H1 (cell line): ENCODE results near the gene MARCHF2. TPM values are rescaled to one million over a fixed set of nuclear protein-coding genes. Genes with fewer than 3 reads are reported as not detected.

Experiments used
- CTCF ChIA-PET: fragments of 300-600 bp; sonication (Branson Sonifier 250); formaldehyde crosslinking; loops from one replicate; lab custom pipeline; 2021; ENCODE audit not compliant: partially characterized antibody; lab: Charles Lee
- POLR2A ChIA-PET: fragments of 300-600 bp; sonication (Branson Sonifier 250); formaldehyde crosslinking; loops from one replicate; lab custom pipeline; 2021; ENCODE audit warnings: inconsistent platforms; ENCODE audit not compliant: partially characterized antibody; lab: Charles Lee
- DNase-seq, 2 experiments: peaks; one replicate each; pipeline versions ENCODE4 v3.0.0 to v3.0.0-alpha.2; 2010 to 2022; ENCODE audit warnings: low spot score in 2 of 2, low read depth in 1 of 2, mixed read lengths in 1 of 2
- FAIRE-seq: peaks from 2 replicates; lab custom pipeline; 2011; peaks lifted over from hg19 to GRCh38; lab: Jason Lieb, UNC
- H2AFZ ChIP-seq: 2 replicates; pipeline ENCODE4 v1.8.1; 2012; ENCODE audit warnings: low read length, inconsistent platforms
- H2AK5ac ChIP-seq: 2 replicates; pipeline ENCODE4 v1.6.1; 2013; ENCODE audit warnings: low read depth, low read length
- H2BK120ac ChIP-seq: replicated peaks from 2 replicates; pipeline ENCODE3; 2013; ENCODE audit warnings: low read depth, low read length, inconsistent platforms
- H2BK12ac ChIP-seq: 2 replicates; pipeline ENCODE4 v1.6.1; 2013; ENCODE audit warnings: low read depth, low read length
- H2BK15ac ChIP-seq: 2 replicates; pipeline ENCODE4 v1.6.1; 2013; ENCODE audit warnings: low read length
- H2BK20ac ChIP-seq: 2 replicates; pipeline ENCODE4 v1.6.1; 2013; ENCODE audit warnings: low read length
- H2BK5ac ChIP-seq: 2 replicates; pipeline ENCODE4 v1.6.1; 2013; ENCODE audit warnings: low read depth, low read length
- H3K14ac ChIP-seq: 2 replicates; pipeline ENCODE4 v1.6.1; 2013; ENCODE audit warnings: inconsistent platforms; ENCODE audit not compliant: insufficient read length
- H3K18ac ChIP-seq: 2 replicates; pipeline ENCODE4 v1.6.1; 2013; ENCODE audit warnings: low read length; ENCODE audit errors: extremely low read depth
- H3K23ac ChIP-seq: 2 replicates; pipeline ENCODE4 v1.6.1; 2013; ENCODE audit warnings: inconsistent platforms; ENCODE audit not compliant: insufficient read length
- H3K23me2 ChIP-seq: 2 replicates; pipeline ENCODE4 v1.6.1; 2013; ENCODE audit warnings: low read depth, low read length
- H3K27ac ChIP-seq: 2 replicates; pipeline ENCODE4 v1.6.1; 2011; ENCODE audit warnings: low read depth, low read length, inconsistent platforms
- H3K27me3 ChIP-seq, 4 experiments: replicated peaks in 1 of 4; 1 replicate in 1 of 4; 2 replicates in 3 of 4; pipeline versions ENCODE4 v1.6.1 to v1.8.1; 2011 to 2013; ENCODE audit warnings: low read length in 3 of 4, mild to moderate bottlenecking in 3 of 4, inconsistent platforms in 2 of 4, mixed read lengths in 2 of 4, moderate library complexity in 1 of 4; ENCODE audit not compliant: control insufficient read depth in 3 of 4, insufficient read depth in 3 of 4; ENCODE audit errors: extremely low read depth in 1 of 4
- H3K36me3 ChIP-seq, 4 experiments: 2 replicates each; pipeline versions ENCODE4 v1.6.1 to v1.8.1; 2011 to 2013; ENCODE audit warnings: mild to moderate bottlenecking in 4 of 4, low read length in 3 of 4, moderate library complexity in 2 of 4, control low read depth in 1 of 4, inconsistent platforms in 1 of 4; ENCODE audit not compliant: insufficient read depth in 4 of 4, control insufficient read depth in 2 of 4
- H3K4ac ChIP-seq: replicated peaks from 2 replicates; pipeline ENCODE3; 2013; ENCODE audit warnings: low read length, low read depth, mixed read lengths, inconsistent platforms; ENCODE audit not compliant: insufficient read length
- H3K4me1 ChIP-seq, 4 experiments: replicated peaks in 1 of 4; 1 replicate in 1 of 4; 2 replicates in 3 of 4; pipeline versions ENCODE4 v1.6.1 to v1.8.1; 2011 to 2013; ENCODE audit warnings: low read length in 3 of 4, inconsistent platforms in 2 of 4, mixed read lengths in 1 of 4; ENCODE audit not compliant: insufficient read depth in 4 of 4, control insufficient read depth in 3 of 4
- H3K4me2 ChIP-seq, 2 experiments: 2 replicates each; pipeline versions ENCODE4 v1.6.1 to v1.8.1; 2011 to 2013; ENCODE audit warnings: low read depth in 2 of 2, low read length in 2 of 2, control low read depth in 1 of 2, inconsistent platforms in 1 of 2, mild to moderate bottlenecking in 1 of 2; ENCODE audit not compliant: insufficient read depth in 1 of 2
- H3K4me3 ChIP-seq, 4 experiments: fragments of 200-600, 300-600 bp in 1 of 4; sonication (generic), shearing (Covaris generic), sonication (Bioruptor Twin) in 1 of 4; 2 replicates each; pipeline versions ENCODE4 v1.5.1 to v1.8.1; 2011 to 2016; ENCODE audit warnings: low read length in 4 of 4, low read depth in 3 of 4, control low read depth in 2 of 4, inconsistent platforms in 2 of 4, mild to moderate bottlenecking in 2 of 4, mixed read lengths in 1 of 4, moderate library complexity in 1 of 4; ENCODE audit not compliant: insufficient read depth in 2 of 4; ENCODE audit errors: extremely low read depth in 1 of 4
- H3K56ac ChIP-seq: replicated peaks from 2 replicates; pipeline ENCODE3; 2013; ENCODE audit warnings: low read depth, mild to moderate bottlenecking, mixed read lengths, low read length, inconsistent platforms; ENCODE audit not compliant: insufficient read length
- H3K79me1 ChIP-seq: 2 replicates; pipeline ENCODE4 v1.6.1; 2013; ENCODE audit warnings: low read depth, low read length, control low read depth
- H3K79me2 ChIP-seq, 2 experiments: 2 replicates each; pipeline versions ENCODE4 v1.6.1 to v1.8.1; 2012 to 2013; ENCODE audit warnings: low read length in 2 of 2, mild to moderate bottlenecking in 2 of 2, inconsistent platforms in 1 of 2; ENCODE audit not compliant: insufficient read depth in 2 of 2, control insufficient read depth in 1 of 2
- H3K9ac ChIP-seq, 4 experiments: replicated peaks in 1 of 4; 1 replicate in 1 of 4; 2 replicates in 3 of 4; pipeline versions ENCODE4 v1.6.1 to v1.8.1; 2011 to 2013; ENCODE audit warnings: low read depth in 3 of 4, low read length in 3 of 4, control low read depth in 2 of 4, mild to moderate bottlenecking in 2 of 4, moderate library complexity in 2 of 4, inconsistent platforms in 1 of 4; ENCODE audit errors: extremely low read depth in 1 of 4
- H3K9me3 ChIP-seq, 2 experiments: 2 replicates each; pipeline versions ENCODE4 v1.6.1 to v1.8.1; 2012 to 2013; ENCODE audit warnings: mild to moderate bottlenecking in 2 of 2, moderate library complexity in 2 of 2, control low read depth in 1 of 2, inconsistent platforms in 1 of 2, low read depth in 1 of 2, low read length in 1 of 2, mixed read lengths in 1 of 2; ENCODE audit not compliant: insufficient read depth in 2 of 2
- H4K20me1 ChIP-seq, 2 experiments: replicated peaks in 1 of 2; 2 replicates each; pipeline versions ENCODE3 to v1.8.1; 2011 to 2013; ENCODE audit warnings: inconsistent platforms in 2 of 2, low read length in 2 of 2, mild to moderate bottlenecking in 1 of 2; ENCODE audit not compliant: insufficient read depth in 2 of 2, control insufficient read depth in 1 of 2
- H4K5ac ChIP-seq: 2 replicates; pipeline ENCODE4 v1.6.1; 2013; ENCODE audit warnings: low read length, low read depth, mixed read lengths, inconsistent platforms; ENCODE audit not compliant: insufficient read length
- H4K8ac ChIP-seq: 2 replicates; pipeline ENCODE4 v1.8.0; 2013; ENCODE audit warnings: mild to moderate bottlenecking, moderate library complexity, low read length, inconsistent platforms; ENCODE audit not compliant: insufficient read depth; ENCODE audit errors: extremely low read depth
- H4K91ac ChIP-seq: replicated peaks from 2 replicates; pipeline ENCODE3; 2013; ENCODE audit warnings: low read length, mixed read lengths, inconsistent platforms; ENCODE audit not compliant: insufficient read length
- GTF2F1 ChIP-seq: IDR thresholded peaks from 2 replicates; pipeline ENCODE4 v1.6.1; 2012; ENCODE audit warnings: low read depth, low read length, improper control_type of control experiment, borderline replicate concordance
- NRF1 ChIP-seq: IDR thresholded peaks from 2 replicates; pipeline ENCODE4 v1.6.1; 2011; ENCODE audit warnings: mild to moderate bottlenecking, low read depth, low read length, improper control_type of control experiment
- RAD21 ChIP-seq, 2 experiments: IDR thresholded peaks in 1 of 2; conservative IDR thresholded peaks in 1 of 2; 2 replicates each; pipeline ENCODE4 v1.6.1; 2011; ENCODE audit warnings: low read depth in 2 of 2, low read length in 2 of 2, improper control_type of control experiment in 1 of 2, inconsistent platforms in 1 of 2, mild to moderate bottlenecking in 1 of 2, moderate library complexity in 1 of 2
- SAP30 ChIP-seq: fragments of 300-600 bp; sonication (generic); IDR thresholded peaks from 2 replicates; pipeline ENCODE4 v1.7.1; 2012; ENCODE audit warnings: low read length, moderate library complexity, mild to moderate bottlenecking, inconsistent platforms; ENCODE audit not compliant: insufficient read depth, insufficient replicate concordance
- SP1 ChIP-seq: IDR thresholded peaks from 2 replicates; pipeline ENCODE4 v1.6.1; 2011; ENCODE audit warnings: low read depth, low read length
- WGBS, 2 experiments: shearing (Covaris generic) in 1 of 2; methylation state at CpG; one replicate each; pipeline versions ENCODE4 v1.1.6 to v1.1.7; 2013 to 2015; ENCODE audit warnings: low lambda C conversion rate in 2 of 2, mixed read lengths in 2 of 2, inconsistent platforms in 1 of 2, low coverage in 1 of 2, missing lambda C conversion rate in 1 of 2; ENCODE audit not compliant: insufficient replicate concordance in 2 of 2, insufficient coverage in 1 of 2, insufficient read length in 1 of 2; ENCODE audit errors: extremely low coverage in 1 of 2, missing lambda C conversion rate in 1 of 2; 5-methylcytosine and 5-hydroxymethylcytosine counted together
- polyA plus RNA-seq, 7 experiments: library from polyadenylated mRNA; depleted of rRNA in 3 of 7; stranded (reverse) in 5 of 7; unstranded in 2 of 7; fragments of >200 nt in 5 of 7; fragments of 200-250 nt in 2 of 7; gene quantifications; 1 replicate in 5 of 7; 2 replicates in 1 of 7; 4 replicates in 1 of 7; pipeline versions ENCODE4 v1.2.1 to v1.2.3, GENCODE V29; 2011 to 2013; ENCODE audit warnings: missing spikeins in 2 of 7, mixed read lengths in 2 of 7
- total RNA-seq: library from RNA; stranded (reverse); fragmentation: NEBNext Ultra II Directional; extraction: Animal tissue kit (Norgen Biotek cat#: 25700); gene quantifications from 2 replicates; pipeline ENCODE4 v1.2.1, GENCODE V29; 2021

MARCHF2 gene
- total and polyA plus RNA-seq, 2 of the 8 experiments (the other 6 are each of a cell fraction or from before 2014, with no cell fraction given), result 18.5 to 46.2 TPM

DNA sequence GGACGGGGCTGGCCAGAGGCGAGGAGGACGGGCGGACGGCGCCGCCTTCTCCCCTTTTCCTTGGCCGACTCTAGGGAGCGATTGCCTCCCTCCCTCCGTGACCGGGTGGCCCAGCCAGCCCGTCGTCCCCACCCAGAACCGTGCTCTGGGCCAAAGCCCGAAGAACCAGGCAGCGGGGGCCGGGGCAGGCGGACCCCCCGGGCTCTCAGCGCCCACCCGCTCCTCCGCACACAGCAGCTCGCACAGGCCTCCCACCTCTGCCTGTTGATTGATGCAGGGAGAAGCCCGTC, 9.3 kb upstream of the MARCHF2 start:
- Histone ChIP-seq H4K8ac (no peak overlapping the region), H3K79me1 (peaks cover 6% of the 10 kb centered on the region), H3K23me2 (no peaks in the 10 kb centered on the region), H3K9me3 (no peaks in the 10 kb centered on the region), H3K23ac (no peak overlapping the region), H2BK5ac (no peak overlapping the region), H4K20me1 (peaks cover 2 to 14% of the 10 kb centered on the region in 2 experiments), H3K79me2 (no peaks in the 10 kb centered on the region; a peak in 1 of 4 replicates), H2AFZ (no peak overlapping the region), H3K27ac (no peak overlapping the region), H3K27me3 (no peaks in the 10 kb centered on the region), H3K9ac (no peak overlapping the region), H3K18ac (no peak overlapping the region), H4K5ac (no peak overlapping the region), H2BK20ac (no peak overlapping the region), H2BK15ac (no peak overlapping the region), H3K4me3 (no peak overlapping the region), H3K56ac (no peak overlapping the region), H3K14ac (no peak overlapping the region), H4K91ac (no peak overlapping the region), H2AK5ac (no peak overlapping the region), H3K4me2 (no peak overlapping the region), H3K4ac (no peak overlapping the region), H3K36me3 (peaks cover 0 to 18% (median 10%) of the 10 kb centered on the region in 4 experiments; a peak in 5 of 8 replicates), H2BK12ac (no peak overlapping the region), H2BK120ac (no peak overlapping the region), H3K4me1 (no peaks in the 10 kb centered on the region)
- WGBS, 2 experiments, result no CpG with 5 or more reads among the region's 24 CpGs
- no peak for DNase-seq
- FAIRE-seq, result no peak
- ChIA-PET POLR2A (interaction anchor here (0.5 to 1.6 kb wide), 3 partner anchors 13 to 137 kb away, joined by 3 to 5 read pairs (median 4); no protein-coding TSS in a partner anchor), CTCF (interaction anchor here (1.2 to 3.5 kb wide), 3 partner anchors 9 to 50 kb away, joined by 3 to 11 read pairs (median 9); no protein-coding TSS in a partner anchor)
- TF ChIP-seq SAP30, result no peak
- no peak for TF ChIP-seq RAD21 (IDR thresholded peaks at IDR 0.05 in 1 of 2, conservative IDR thresholded peaks at IDR 0.05 in 1 of 2; ENCODE audit: low read depth in 2 of 2, low read length in 2 of 2)
- TF ChIP-seq GTF2F1, result no peak
- TF ChIP-seq NRF1, result no peak
- TF ChIP-seq SP1, result no peak
